ENCODE measurements around the gene SSTR1.
"Not testable (repeated sequence)": the region's sequence is repeated elsewhere in the genome, so short reads cannot be mapped to it uniquely, and the experiment has no call there.

Gene SSTR1

GRCh38 chr14:38207736-38208617, at the start of gene SSTR1:
SSTR1 (plus strand) TSS chr14:38207904; CDS start chr14:38209390, 1,486 bp downstream.
- DNase-seq (ENCODE audit: low read depth in 2 of 3, low spot score in 1 of 3), result no peak

- no peak for DNase-seq (ENCODE audit: low read depth in 2 of 3, low spot score in 1 of 3)
Measured at GRCh38 chr14:38158468-38158867, 49.2 kb upstream of the SSTR1 start.

- no peak for DNase-seq (ENCODE audit: low read depth in 2 of 3, low spot score in 1 of 3)
Measured at GRCh38 chr14:38168416-38168815, 39.3 kb upstream of the SSTR1 start.

- DNase-seq (ENCODE audit: low read depth in 2 of 3, low spot score in 1 of 3), result no peak
Measured at GRCh38 chr14:38171197-38171596, 36.5 kb upstream of the SSTR1 start.

- DNase-seq (ENCODE audit: low read depth in 2 of 3, low spot score in 1 of 3), result no peak
Measured at GRCh38 chr14:38174711-38175110, 33.0 kb upstream of the SSTR1 start.

- no peak for DNase-seq (ENCODE audit: low read depth in 2 of 3, low spot score in 1 of 3)
Measured at GRCh38 chr14:38175658-38176057, 32.0 kb upstream of the SSTR1 start.

GRCh38 chr14:38176379-38176778, 31.3 kb upstream of the SSTR1 start:
- no peak for DNase-seq (ENCODE audit: low read depth in 2 of 3, low spot score in 1 of 3)

- DNase-seq (ENCODE audit: low read depth in 2 of 3, low spot score in 1 of 3), result no peak
Measured at GRCh38 chr14:38184132-38184531, 23.6 kb upstream of the SSTR1 start.

- DNase-seq (ENCODE audit: low read depth in 2 of 3, low spot score in 1 of 3), result no peak
Measured at GRCh38 chr14:38185671-38186070, 22.0 kb upstream of the SSTR1 start.

- DNase-seq (ENCODE audit: low read depth in 2 of 3, low spot score in 1 of 3), result no peak
Measured at GRCh38 chr14:38186216-38186615, 21.5 kb upstream of the SSTR1 start.

GRCh38 chr14:38187528-38187927, 20.2 kb upstream of the SSTR1 start:
- DNase-seq (ENCODE audit: low read depth in 2 of 3, low spot score in 1 of 3), result no peak

- no peak for DNase-seq (ENCODE audit: low read depth in 2 of 3, low spot score in 1 of 3)
Measured at GRCh38 chr14:38189930-38190726, 17.6 kb upstream of the SSTR1 start.

GRCh38 chr14:38190846-38191245, 16.9 kb upstream of the SSTR1 start:
- not testable (repeated sequence) for DNase-seq (ENCODE audit: low read depth in 2 of 3, low spot score in 1 of 3)

GRCh38 chr14:38191491-38191890, 16.2 kb upstream of the SSTR1 start:
- not testable (repeated sequence) for DNase-seq (ENCODE audit: low read depth in 2 of 3, low spot score in 1 of 3)

GRCh38 chr14:38197001-38197783, 10.5 kb upstream of the SSTR1 start:
- no peak for DNase-seq (ENCODE audit: low read depth in 2 of 3, low spot score in 1 of 3)

GRCh38 chr14:38197784-38198335, 9.8 kb upstream of the SSTR1 start:
- DNase-seq (ENCODE audit: low read depth in 2 of 3, low spot score in 1 of 3), result no peak

- no peak for DNase-seq (ENCODE audit: low read depth in 2 of 3, low spot score in 1 of 3)
Measured at GRCh38 chr14:38198425-38198824, 9.3 kb upstream of the SSTR1 start.

GRCh38 chr14:38199076-38199475, 8.6 kb upstream of the SSTR1 start:
- DNase-seq (ENCODE audit: low read depth in 2 of 3, low spot score in 1 of 3), result no peak

GRCh38 chr14:38199739-38200138, 8.0 kb upstream of the SSTR1 start:
- DNase-seq (ENCODE audit: low read depth in 2 of 3, low spot score in 1 of 3), result no peak

- no peak for DNase-seq (ENCODE audit: low read depth in 2 of 3, low spot score in 1 of 3)
Measured at GRCh38 chr14:38201137-38201828, 6.4 kb upstream of the SSTR1 start.

Measured in stimulated activated CD4-positive, alpha-beta T cell treated with anti-CD3 and anti-CD28 coated beads, Interleukin-12 subunit alpha, Interleukin-12 subunit beta, amount 100 ng/mL, for 48 hours (primary cell).